Measurements from ENCODE around the gene DMXL2. TPM values are rescaled to one million over a fixed set of nuclear protein-coding genes. Genes with fewer than 3 reads are reported as not detected.

The DMXL2 gene
- total RNA-seq, 1 donor from 2014 or later = 23.6 TPM

DNA sequence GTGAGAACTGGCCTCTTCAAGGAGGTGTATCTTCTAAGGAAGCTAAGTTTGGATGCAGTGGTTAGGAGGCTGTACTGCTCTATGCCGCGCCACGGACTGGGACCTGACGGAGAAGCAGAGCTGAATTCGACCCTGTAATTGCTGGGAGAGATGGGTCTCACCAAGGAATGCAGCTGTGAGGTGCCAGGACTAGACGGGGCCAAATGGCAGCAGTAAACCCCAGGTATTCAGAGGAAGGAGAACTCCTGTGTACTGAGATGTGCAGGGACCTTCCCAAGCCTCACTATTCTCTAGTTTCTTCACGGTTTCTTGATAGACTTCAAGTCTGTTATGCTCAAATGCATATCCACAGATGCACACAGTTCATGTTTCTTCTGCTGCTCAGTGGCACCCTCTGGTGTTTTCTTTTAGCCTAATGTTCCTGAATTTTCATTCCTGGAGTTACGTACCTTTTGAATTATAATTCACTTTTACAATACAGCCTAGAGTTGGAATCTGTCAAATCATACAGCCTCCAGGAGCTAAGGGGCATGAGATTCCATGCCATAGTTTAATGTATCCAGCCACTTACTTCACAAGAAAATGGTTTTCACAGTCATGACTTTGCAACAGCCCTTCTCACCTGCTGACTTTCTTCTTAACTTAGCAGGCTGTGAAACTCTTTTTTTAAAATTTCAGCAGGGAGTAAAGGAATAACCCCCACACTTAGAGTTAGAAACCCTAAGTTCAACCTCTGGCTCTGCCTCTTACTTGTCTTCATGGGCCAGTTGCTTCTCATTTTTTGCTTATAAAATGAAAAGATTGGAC is 219.3 kb downstream of the DMXL2 start:
- no peak for DNase-seq (ENCODE audit: extremely low spot score in 2 of 2)
- H3K4me3 ChIP-seq = no peak overlapping the region
- TF ChIP-seq, protein P1, sequence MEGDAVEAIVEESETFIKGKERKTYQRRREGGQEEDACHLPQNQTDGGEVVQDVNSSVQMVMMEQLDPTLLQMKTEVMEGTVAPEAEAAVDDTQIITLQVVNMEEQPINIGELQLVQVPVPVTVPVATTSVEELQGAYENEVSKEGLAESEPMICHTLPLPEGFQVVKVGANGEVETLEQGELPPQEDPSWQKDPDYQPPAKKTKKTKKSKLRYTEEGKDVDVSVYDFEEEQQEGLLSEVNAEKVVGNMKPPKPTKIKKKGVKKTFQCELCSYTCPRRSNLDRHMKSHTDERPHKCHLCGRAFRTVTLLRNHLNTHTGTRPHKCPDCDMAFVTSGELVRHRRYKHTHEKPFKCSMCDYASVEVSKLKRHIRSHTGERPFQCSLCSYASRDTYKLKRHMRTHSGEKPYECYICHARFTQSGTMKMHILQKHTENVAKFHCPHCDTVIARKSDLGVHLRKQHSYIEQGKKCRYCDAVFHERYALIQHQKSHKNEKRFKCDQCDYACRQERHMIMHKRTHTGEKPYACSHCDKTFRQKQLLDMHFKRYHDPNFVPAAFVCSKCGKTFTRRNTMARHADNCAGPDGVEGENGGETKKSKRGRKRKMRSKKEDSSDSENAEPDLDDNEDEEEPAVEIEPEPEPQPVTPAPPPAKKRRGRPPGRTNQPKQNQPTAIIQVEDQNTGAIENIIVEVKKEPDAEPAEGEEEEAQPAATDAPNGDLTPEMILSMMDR (IDR thresholded peaks at IDR 0.05) = peak; percentile 22 to 41 (median 22)
- TF ChIP-seq POLR2A (IDR thresholded peaks at IDR 0.05) (no peak), POLR2AphosphoS5 (IDR thresholded peaks at IDR 0.05; ENCODE audit: insufficient read depth in 1 of 2, low read depth in 1 of 2) (no peak)

DNA sequence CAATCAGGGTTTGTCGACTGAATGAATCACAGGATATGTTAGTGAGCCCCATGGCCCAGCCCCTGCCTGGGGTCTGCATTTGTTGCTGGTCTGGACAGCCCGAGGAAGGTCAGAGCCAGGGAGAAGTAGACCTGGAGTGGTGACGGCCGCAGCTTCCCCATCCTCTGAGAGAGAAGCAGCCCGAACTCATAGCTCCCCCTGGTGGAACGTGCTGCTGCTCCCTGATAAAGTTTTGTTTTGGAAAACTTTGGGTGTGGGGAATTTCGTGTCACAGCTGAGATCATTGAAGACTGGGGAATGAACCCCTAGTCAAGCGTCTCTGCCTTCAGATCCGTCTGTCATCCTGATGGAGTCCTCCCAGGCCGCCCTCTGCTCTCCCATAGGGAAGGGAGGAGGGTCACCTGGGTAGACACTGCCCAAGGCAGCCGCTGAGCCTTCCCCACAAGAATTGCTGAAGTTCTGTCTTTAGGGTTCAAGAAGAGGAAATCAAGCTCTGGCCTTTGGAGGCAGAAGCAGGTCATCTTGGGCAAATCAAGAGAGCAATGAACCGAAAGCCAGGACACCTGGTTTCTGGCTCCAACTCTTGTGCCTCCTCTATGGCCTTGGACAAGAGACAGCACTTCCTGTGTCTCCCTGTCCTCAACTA is 220.6 kb downstream of the DMXL2 start:
- H3K27me3 ChIP-seq = no peaks in the 10 kb centered on the region
- no peaks in the 10 kb centered on the region for H3K4me1 ChIP-seq
- no peak for TF ChIP-seq POLR2A (IDR thresholded peaks at IDR 0.05)
- TF ChIP-seq POLR2AphosphoS5 (IDR thresholded peaks at IDR 0.05; ENCODE audit: insufficient read depth in 1 of 2, low read depth in 1 of 2) = no peak
- TF ChIP-seq, protein P1 (IDR thresholded peaks at IDR 0.05) = peak in 1 of 3 experiments; percentile 17
- intact Hi-C loops (cut with DNase I) = no loop called here
- no peaks in the 10 kb centered on the region for H3K36me3 ChIP-seq
- no peak overlapping the region for H3K4me3 ChIP-seq
- H3K9me3 ChIP-seq = no peaks in the 10 kb centered on the region
- no peak overlapping the region for H3K27ac ChIP-seq
- no peak for DNase-seq (ENCODE audit: extremely low spot score in 2 of 2)

More for the DNA sequence above, 219.3 kb downstream of the DMXL2 start:
- Histone ChIP-seq H3K36me3 (no peaks in the 10 kb centered on the region), H3K9me3 (no peaks in the 10 kb centered on the region), H3K27ac (no peak overlapping the region), H3K27me3 (no peaks in the 10 kb centered on the region), H3K4me1 (no peaks in the 10 kb centered on the region)
- intact Hi-C loops (cut with DNase I) = no loop called here

- no peak for DNase-seq (ENCODE audit: extremely low spot score in 2 of 2)
- Histone ChIP-seq H3K27ac (no peak overlapping the region), H3K4me1 (no peaks in the 10 kb centered on the region), H3K36me3 (no peaks in the 10 kb centered on the region), H3K27me3 (no peaks in the 10 kb centered on the region), H3K4me3 (no peak overlapping the region), H3K9me3 (no peaks in the 10 kb centered on the region)
- TF ChIP-seq POLR2AphosphoS5 (IDR thresholded peaks at IDR 0.05; ENCODE audit: insufficient read depth in 1 of 2, low read depth in 1 of 2) = no peak
- TF ChIP-seq, protein P1 (IDR thresholded peaks at IDR 0.05) = no peak
- TF ChIP-seq POLR2A (IDR thresholded peaks at IDR 0.05) = no peak
- intact Hi-C loops (cut with DNase I) = no loop called here
These were observed 221.4 kb downstream of the DMXL2 start for GRCh38 chr15:51401051-51401780.

DNA sequence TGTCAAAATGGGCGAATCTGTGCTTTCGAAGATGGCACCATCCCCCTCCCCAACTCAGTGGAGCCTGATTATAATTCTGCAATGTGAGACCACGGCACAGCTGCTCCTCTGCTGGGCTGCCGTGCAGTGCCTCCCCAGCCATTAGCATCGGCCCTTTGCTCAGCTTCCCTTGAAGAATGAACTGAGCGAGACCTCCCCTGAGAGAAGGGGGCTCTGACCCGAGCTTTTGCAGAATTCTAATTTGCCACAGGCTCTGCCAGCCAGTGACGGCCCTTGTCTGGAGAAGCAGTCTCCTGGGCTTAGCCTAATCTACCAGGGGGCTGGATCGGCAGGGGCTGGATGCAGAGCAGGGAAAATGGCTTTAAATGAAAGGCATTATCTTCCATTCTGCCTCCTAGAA is 223.9 kb downstream of the DMXL2 start:
- Histone ChIP-seq H3K4me1 (no peaks in the 10 kb centered on the region), H3K27ac (no peak overlapping the region), H3K9me3 (no peaks in the 10 kb centered on the region), H3K4me3 (no peak overlapping the region), H3K36me3 (no peaks in the 10 kb centered on the region), H3K27me3 (no peaks in the 10 kb centered on the region)
- TF ChIP-seq POLR2A (IDR thresholded peaks at IDR 0.05) (no peak), POLR2AphosphoS5 (IDR thresholded peaks at IDR 0.05; ENCODE audit: insufficient read depth in 1 of 2, low read depth in 1 of 2) (no peak)
- TF ChIP-seq, protein P1 (IDR thresholded peaks at IDR 0.05) = no peak
- DNase-seq (ENCODE audit: extremely low spot score in 2 of 2) = no peak
- intact Hi-C loops (cut with DNase I) = no loop called here

Other genes starting within 250 kb of the DMXL2 start
- 1.5 TPM for gene SCG3, start 58.7 kb upstream of the DMXL2 start, total RNA-seq
- gene LYSMD2, start 114.9 kb upstream of the DMXL2 start, total RNA-seq = 16.9 TPM
- 18.4 TPM for gene TMOD2, start 128.8 kb upstream of the DMXL2 start, total RNA-seq
- 28.5 TPM for gene TMOD3, start 206.9 kb upstream of the DMXL2 start, total RNA-seq